ENCODE results near the gene AHSG. TPM values are rescaled to one million over a fixed set of nuclear protein-coding genes. Genes with fewer than 3 reads are reported as not detected.

Gene AHSG
- total RNA-seq, 2 experiments from 2014 or later = not detected

DNA sequence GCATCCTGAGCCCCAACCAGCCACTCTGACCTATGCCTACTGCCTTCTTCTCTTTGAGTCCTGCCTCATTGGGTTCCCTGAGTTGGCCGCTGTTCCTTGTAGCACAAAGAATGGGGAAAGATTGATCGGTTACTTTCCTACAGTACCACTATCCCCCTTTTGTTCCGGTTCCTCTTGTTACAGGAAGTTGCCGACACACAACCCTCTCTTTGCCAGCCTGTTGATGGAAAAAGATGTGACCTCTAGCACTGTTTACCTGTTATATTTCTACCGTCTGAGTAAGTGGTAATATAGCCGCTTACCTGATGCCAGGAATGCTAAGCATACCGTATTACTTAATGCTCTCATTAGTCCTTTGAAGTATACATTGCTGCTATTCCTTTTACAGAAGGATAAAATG is 9.7 kb upstream of the AHSG start:
- ATAC-seq (ENCODE audit: poor library complexity) (no peak), DNase-seq (no peak)
- TF ChIP-seq, protein P1, sequence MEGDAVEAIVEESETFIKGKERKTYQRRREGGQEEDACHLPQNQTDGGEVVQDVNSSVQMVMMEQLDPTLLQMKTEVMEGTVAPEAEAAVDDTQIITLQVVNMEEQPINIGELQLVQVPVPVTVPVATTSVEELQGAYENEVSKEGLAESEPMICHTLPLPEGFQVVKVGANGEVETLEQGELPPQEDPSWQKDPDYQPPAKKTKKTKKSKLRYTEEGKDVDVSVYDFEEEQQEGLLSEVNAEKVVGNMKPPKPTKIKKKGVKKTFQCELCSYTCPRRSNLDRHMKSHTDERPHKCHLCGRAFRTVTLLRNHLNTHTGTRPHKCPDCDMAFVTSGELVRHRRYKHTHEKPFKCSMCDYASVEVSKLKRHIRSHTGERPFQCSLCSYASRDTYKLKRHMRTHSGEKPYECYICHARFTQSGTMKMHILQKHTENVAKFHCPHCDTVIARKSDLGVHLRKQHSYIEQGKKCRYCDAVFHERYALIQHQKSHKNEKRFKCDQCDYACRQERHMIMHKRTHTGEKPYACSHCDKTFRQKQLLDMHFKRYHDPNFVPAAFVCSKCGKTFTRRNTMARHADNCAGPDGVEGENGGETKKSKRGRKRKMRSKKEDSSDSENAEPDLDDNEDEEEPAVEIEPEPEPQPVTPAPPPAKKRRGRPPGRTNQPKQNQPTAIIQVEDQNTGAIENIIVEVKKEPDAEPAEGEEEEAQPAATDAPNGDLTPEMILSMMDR (IDR thresholded peaks at IDR 0.05) = no peak
- Histone ChIP-seq H3K4me1 (ENCODE audit: insufficient read depth, low read length) (no peaks in the 10 kb centered on the region), H3K36me3 (ENCODE audit: insufficient read depth, low read length) (no peaks in the 10 kb centered on the region), H3K4me3 (ENCODE audit: low read length) (no peak overlapping the region), H3K9me3 (ENCODE audit: control insufficient read depth in 1 of 2, insufficient read depth in 1 of 2, low read length in 2 of 2) (no peaks in the 10 kb centered on the region), H3K27ac (ENCODE audit: low read depth in 1 of 2, low read length in 2 of 2) (no peak overlapping the region), H3K27me3 (ENCODE audit: control insufficient read depth in 1 of 2, insufficient read depth in 2 of 2, low read length in 2 of 2) (no peaks in the 10 kb centered on the region)
- intact Hi-C loops (cut with DNase I, micrococcal nuclease) = no loop called here
- no peaks in the 10 kb centered on the region for H3K9me3 Mint-ChIP-seq
- H3K36me3 Mint-ChIP-seq (ENCODE audit: low read depth) = no peaks in the 10 kb centered on the region
- no peak overlapping the region for H3K4me3 Mint-ChIP-seq
- ChIA-PET POLR2A (no interaction called here), CTCF (interaction anchor here (0.6 kb wide), 1 partner anchor 50 kb away, joined by 3 read pairs; no protein-coding TSS in a partner anchor)
- no peaks in the 10 kb centered on the region for H3K4me1 Mint-ChIP-seq (ENCODE audit: low read depth)
- H3K27me3 Mint-ChIP-seq = no peaks in the 10 kb centered on the region
- no peak overlapping the region for H3K27ac Mint-ChIP-seq

DNA sequence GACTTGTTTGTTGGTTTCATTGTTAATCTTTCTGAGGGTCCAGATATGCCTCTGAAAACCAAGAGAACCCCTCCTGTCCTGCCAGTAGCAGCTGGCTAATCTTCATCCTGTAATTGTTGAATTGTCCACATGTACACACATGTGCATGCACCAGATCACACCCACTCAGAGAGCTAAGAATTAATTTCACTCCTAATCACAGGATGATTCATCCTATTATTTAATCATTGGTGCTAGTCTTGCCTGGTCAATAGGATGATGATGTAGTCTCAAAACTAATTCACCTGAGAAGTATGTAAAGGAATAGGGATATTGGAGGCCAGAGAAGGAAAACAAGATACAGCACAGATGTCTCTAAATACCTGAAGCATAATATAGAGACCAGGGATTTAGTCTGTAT is 7.8 kb upstream of the AHSG start:
- Mint-ChIP-seq H3K4me1 (ENCODE audit: low read depth) (no peaks in the 10 kb centered on the region), H3K36me3 (ENCODE audit: low read depth) (no peaks in the 10 kb centered on the region), H3K9me3 (no peaks in the 10 kb centered on the region), H3K27me3 (no peaks in the 10 kb centered on the region), H3K27ac (no peak overlapping the region), H3K4me3 (no peak overlapping the region)
- Histone ChIP-seq H3K4me3 (ENCODE audit: low read length) (no peak overlapping the region), H3K9me3 (ENCODE audit: control insufficient read depth in 1 of 2, insufficient read depth in 1 of 2, low read length in 2 of 2) (no peaks in the 10 kb centered on the region), H3K27ac (ENCODE audit: low read depth in 1 of 2, low read length in 2 of 2) (no peak overlapping the region), H3K27me3 (ENCODE audit: control insufficient read depth in 1 of 2, insufficient read depth in 2 of 2, low read length in 2 of 2) (no peaks in the 10 kb centered on the region), H3K36me3 (ENCODE audit: insufficient read depth, low read length) (no peaks in the 10 kb centered on the region), H3K4me1 (ENCODE audit: insufficient read depth, low read length) (no peaks in the 10 kb centered on the region)
- POLR2A ChIA-PET = no interaction called here
- intact Hi-C loops (cut with DNase I, micrococcal nuclease) = no loop called here
- ATAC-seq (ENCODE audit: poor library complexity) (no peak), DNase-seq (no peak)
- CTCF ChIA-PET = interaction anchor here (1.0 kb wide), 1 partner anchor 10 kb away, joined by 3 read pairs; no protein-coding TSS in a partner anchor
- TF ChIP-seq, protein P1 (IDR thresholded peaks at IDR 0.05) = no peak

DNA sequence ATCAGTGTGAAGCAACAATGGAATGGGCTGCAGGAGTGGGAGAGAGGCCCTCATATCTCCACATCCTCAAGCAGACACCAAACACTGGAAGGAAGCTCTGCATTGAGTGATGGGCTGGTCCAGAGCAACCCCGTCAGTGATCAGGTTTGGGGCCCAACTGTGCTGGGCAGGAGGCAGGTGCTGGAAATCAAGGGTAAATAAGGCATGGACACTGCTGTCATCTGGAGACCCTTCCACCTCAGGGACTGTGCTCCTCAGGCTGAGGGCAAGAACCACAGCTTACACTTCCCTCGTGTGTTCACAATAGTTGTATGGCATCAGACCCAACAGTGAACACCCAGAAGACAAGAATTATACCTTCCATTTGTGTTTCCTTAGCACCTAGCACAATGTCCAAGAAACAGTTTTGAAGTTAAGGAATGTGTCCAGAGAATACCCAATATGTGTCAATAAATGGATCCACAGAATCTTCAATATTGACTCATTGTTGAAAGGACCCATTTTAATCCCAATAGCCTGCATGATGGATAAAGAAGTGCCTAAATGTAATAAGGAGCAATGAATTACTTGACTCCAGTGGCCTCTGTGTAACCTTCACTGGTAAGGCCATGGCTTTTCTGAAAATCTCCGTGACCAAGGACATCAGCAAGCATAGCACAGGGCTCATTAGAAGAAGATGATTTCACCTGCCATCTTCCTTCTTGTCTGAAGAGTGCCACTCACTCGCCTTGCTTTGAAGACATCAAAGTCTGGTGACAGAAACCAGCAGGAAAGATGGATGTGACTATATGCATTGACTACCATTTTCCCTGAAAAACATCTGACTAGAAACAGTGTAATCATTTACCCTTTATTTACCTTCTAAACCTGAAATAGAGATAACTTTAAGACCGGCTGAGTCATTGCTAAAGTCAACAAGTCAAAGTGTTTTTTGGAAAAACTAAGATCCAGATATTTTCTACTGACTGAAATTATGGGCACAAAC is 7.0 kb upstream of the AHSG start:
- H3K4me3 ChIP-seq (ENCODE audit: low read length) = no peak overlapping the region
- Mint-ChIP-seq H3K36me3 (ENCODE audit: low read depth) (no peaks in the 10 kb centered on the region), H3K4me3 (no peak overlapping the region), H3K4me1 (ENCODE audit: low read depth) (no peaks in the 10 kb centered on the region), H3K27ac (no peak overlapping the region), H3K9me3 (no peaks in the 10 kb centered on the region), H3K27me3 (no peaks in the 10 kb centered on the region)
- ChIA-PET POLR2A (no interaction called here), CTCF (interaction anchor here (1.0 kb wide), 1 partner anchor 9 kb away, joined by 3 read pairs; no protein-coding TSS in a partner anchor)
- no peaks in the 10 kb centered on the region for H3K27me3 ChIP-seq (ENCODE audit: control insufficient read depth in 1 of 2, insufficient read depth in 2 of 2, low read length in 2 of 2)
- DNase-seq = no peak
- no peaks in the 10 kb centered on the region for H3K9me3 ChIP-seq (ENCODE audit: control insufficient read depth in 1 of 2, insufficient read depth in 1 of 2, low read length in 2 of 2)
- H3K36me3 ChIP-seq (ENCODE audit: insufficient read depth, low read length) = no peaks in the 10 kb centered on the region
- H3K4me1 ChIP-seq (ENCODE audit: insufficient read depth, low read length) = no peaks in the 10 kb centered on the region
- no peak overlapping the region for H3K27ac ChIP-seq (ENCODE audit: low read depth in 1 of 2, low read length in 2 of 2)
- TF ChIP-seq, protein P1 (IDR thresholded peaks at IDR 0.05) = no peak
- no peak for ATAC-seq (ENCODE audit: poor library complexity)
- intact Hi-C loops (cut with DNase I, micrococcal nuclease) = no loop called here

Data from CD4-positive, alpha-beta T cell (primary cell).